ENCODE results near the gene DNAH1.
"Not testable (repeated sequence)": the region's sequence is repeated elsewhere in the genome, so short reads cannot be mapped to it uniquely, and the experiment has no call there.

DNAH1 gene

GRCh38 chr3:52281981-52282801 lies 33.9 kb upstream of the DNAH1 start:
- Histone ChIP-seq H3K4me3 (ENCODE audit: low read depth, low read length) (no peak overlapping the region), H3K36me3 (replicated peaks) (no peaks in the 10 kb centered on the region), H3K27me3 (replicated peaks) (no peaks in the 10 kb centered on the region), H3K27ac (no peak overlapping the region)
- peak; percentile 14 for DNase-seq
- in situ Hi-C loops (cut with HindIII; ENCODE audit: low pct_ligation_motif_present, low sequenced_read_pairs): no loop called here
- no peak for TF ChIP-seq CTCF (IDR thresholded peaks at IDR 0.05; ENCODE audit: low read depth, low read length, missing control alignments)

DNA sequence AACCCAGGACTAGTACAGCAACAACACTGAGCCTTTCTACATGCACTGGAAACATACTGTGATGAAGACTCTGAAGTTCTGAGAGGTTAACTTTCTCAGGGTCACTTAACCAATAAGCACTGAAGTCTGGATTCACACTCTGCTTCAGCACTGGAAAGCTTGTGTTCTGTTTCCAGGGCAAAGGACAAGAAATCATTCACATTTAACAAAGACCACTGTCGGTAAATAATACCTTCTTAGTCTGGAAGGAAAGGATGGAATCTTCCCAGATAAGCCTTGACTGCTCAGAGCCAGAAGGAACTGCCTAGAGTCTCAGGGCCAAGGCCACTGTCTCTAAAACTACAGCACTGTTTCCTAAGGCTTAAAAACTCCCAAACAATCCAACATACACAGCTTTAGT lies 32.8 kb upstream of the DNAH1 start:
- no peak for TF ChIP-seq CTCF (IDR thresholded peaks at IDR 0.05; ENCODE audit: low read depth, low read length, missing control alignments)
- no peaks in the 10 kb centered on the region for H3K36me3 ChIP-seq (replicated peaks)
- no peak overlapping the region for H3K4me3 ChIP-seq (ENCODE audit: low read depth, low read length)
- no peak for DNase-seq
- no peaks in the 10 kb centered on the region for H3K27me3 ChIP-seq (replicated peaks)
- no peak overlapping the region for H3K27ac ChIP-seq
- in situ Hi-C loops (cut with HindIII; ENCODE audit: low pct_ligation_motif_present, low sequenced_read_pairs): no loop called here

- H3K4me3 ChIP-seq (ENCODE audit: low read depth, low read length); H3K27ac ChIP-seq; H3K36me3 ChIP-seq (replicated peaks); DNase-seq; H3K27me3 ChIP-seq (replicated peaks); in situ Hi-C loops (cut with HindIII; ENCODE audit: low pct_ligation_motif_present, low sequenced_read_pairs): not testable (repeated sequence)
Observed at GRCh38 chr3:52284051-52284450, 32.1 kb upstream of the DNAH1 start.

DNA sequence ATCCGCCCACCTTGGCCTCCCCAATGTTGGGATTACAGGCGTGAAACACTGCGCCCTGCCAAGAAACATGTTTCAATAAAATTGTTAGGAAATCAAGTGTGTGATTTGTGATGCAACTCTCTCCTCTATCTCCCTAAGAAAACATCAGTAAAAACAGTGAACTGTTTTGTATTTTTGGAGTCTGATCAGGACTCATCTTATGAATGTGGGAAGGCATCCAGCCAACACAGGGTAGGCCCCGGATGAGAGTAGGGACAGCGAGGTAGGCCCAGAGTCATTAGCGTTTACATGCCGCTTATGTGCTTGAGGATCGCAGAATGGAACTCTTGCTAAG lies 29.4 kb upstream of the DNAH1 start:
- Histone ChIP-seq H3K36me3 (replicated peaks) (no peaks in the 10 kb centered on the region), H3K27ac (peak overlapping the region; percentile 99), H3K4me3 (ENCODE audit: low read depth, low read length) (peak overlapping the region; percentile 96), H3K27me3 (replicated peaks) (no peaks in the 10 kb centered on the region)
- no peak for TF ChIP-seq CTCF (IDR thresholded peaks at IDR 0.05; ENCODE audit: low read depth, low read length, missing control alignments)
- in situ Hi-C loops (cut with HindIII; ENCODE audit: low pct_ligation_motif_present, low sequenced_read_pairs): no loop called here
- DNase-seq: no peak

GRCh38 chr3:52288674-52289073 lies 27.4 kb upstream of the DNAH1 start:
- no peaks in the 10 kb centered on the region for H3K27me3 ChIP-seq (replicated peaks)
- in situ Hi-C loops (cut with HindIII; ENCODE audit: low pct_ligation_motif_present, low sequenced_read_pairs): no loop called here
- H3K36me3 ChIP-seq (replicated peaks): peaks cover 8% of the 10 kb centered on the region
- no peak overlapping the region for H3K27ac ChIP-seq
- no peak for DNase-seq
- peak overlapping the region; percentile 96 for H3K4me3 ChIP-seq (ENCODE audit: low read depth, low read length)
- no peak for TF ChIP-seq CTCF (IDR thresholded peaks at IDR 0.05; ENCODE audit: low read depth, low read length, missing control alignments)

GRCh38 chr3:52289338-52289746 lies 26.8 kb upstream of the DNAH1 start:
- in situ Hi-C loops (cut with HindIII; ENCODE audit: low pct_ligation_motif_present, low sequenced_read_pairs): no loop called here
- TF ChIP-seq CTCF (IDR thresholded peaks at IDR 0.05; ENCODE audit: low read depth, low read length, missing control alignments): no peak
- no peaks in the 10 kb centered on the region for H3K27me3 ChIP-seq (replicated peaks)
- no peak for DNase-seq
- peaks cover 8% of the 10 kb centered on the region for H3K36me3 ChIP-seq (replicated peaks)
- H3K27ac ChIP-seq: no peak overlapping the region
- no peak overlapping the region for H3K4me3 ChIP-seq (ENCODE audit: low read depth, low read length)

All from brain microvascular endothelial cell (primary cell).